ENCODE data around the gene PRPF40A.

GRCh38 chr2:152624805-152625204 lies 92.5 kb downstream of the PRPF40A start:
- TF ChIP-seq CTCF (IDR thresholded peaks at IDR 0.05; ENCODE audit: low read depth, low read length) (no peak), EZH2phosphoT487 (IDR thresholded peaks at IDR 0.05; ENCODE audit: low read depth) (no peak)

Measured in OCI-LY3 (cell line).